NCI-H82 treated with DMSO at 0.1 percent for 48 hours (cell line): ENCODE data around the gene ADCK2.
"Not testable (repeated sequence)": the region's sequence is repeated elsewhere in the genome, so short reads cannot be mapped to it uniquely, and the experiment has no call there.

Source experiments
- DNase-seq: peaks from one replicate; lab custom pipeline; 2025; ENCODE audit not compliant: unreplicated experiment; lab: John Stamatoyannopoulos, UW

ADCK2 gene

DNA sequence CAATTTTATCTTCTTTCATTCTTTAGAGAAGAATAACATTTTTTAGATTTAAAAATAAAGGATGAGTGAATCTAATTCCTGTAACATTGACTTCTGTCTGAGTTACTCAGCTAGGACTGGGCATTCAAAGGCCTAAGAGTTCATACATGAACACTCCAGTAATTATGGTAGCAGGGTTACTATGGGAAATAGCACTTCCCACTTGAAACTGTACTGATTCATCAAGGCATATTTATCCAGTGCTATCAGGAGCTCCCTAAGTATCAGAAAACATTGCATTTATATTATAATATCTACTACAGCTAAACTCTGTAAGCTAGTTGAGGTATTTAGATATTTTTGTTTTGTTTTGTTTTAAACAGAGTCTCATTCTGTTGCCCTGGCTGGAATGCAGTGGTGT lies 65.5 kb downstream of the ADCK2 start:
- no peak for DNase-seq

DNA sequence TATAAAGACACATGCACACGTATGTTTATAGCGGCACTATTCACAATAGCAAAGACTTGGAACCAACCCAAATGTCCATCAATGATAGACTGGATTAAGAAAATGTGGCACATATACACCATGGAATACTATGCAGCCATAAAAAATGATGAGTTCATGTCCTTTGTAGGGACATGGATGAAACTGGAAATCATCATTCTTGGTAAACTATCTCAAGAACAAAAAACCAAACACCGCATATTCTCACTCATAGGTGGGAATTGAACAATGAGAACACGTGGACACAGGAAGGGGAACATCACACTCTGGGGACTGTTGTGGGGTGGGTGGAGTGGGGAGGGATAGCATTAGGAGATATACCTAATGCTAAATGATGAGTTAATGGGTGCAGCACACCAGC lies 70.5 kb downstream of the ADCK2 start:
- not testable (repeated sequence) for DNase-seq

DNA sequence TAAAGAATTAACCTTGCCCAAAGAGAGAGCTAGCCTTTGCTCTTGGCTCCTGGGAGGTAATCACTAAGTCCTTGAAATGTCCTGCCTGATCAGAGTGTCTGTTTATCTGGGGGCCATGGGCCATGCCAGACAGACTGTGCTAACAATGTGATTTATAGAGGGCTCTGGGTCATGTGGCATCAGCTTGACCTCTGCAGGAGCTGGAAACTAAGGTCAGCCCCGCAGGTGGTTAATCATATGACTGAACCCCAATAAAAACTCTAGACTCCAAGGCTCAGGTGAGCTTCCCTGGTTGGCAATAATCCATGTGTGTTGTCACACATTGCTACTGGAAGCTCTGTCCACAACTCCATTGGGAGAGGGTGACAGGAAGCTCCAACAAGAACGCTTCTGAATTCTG lies 71.3 kb downstream of the ADCK2 start:
- DNase-seq: no peak
